ENCODE measurements around the gene POLR3G.

The POLR3G gene

DNA sequence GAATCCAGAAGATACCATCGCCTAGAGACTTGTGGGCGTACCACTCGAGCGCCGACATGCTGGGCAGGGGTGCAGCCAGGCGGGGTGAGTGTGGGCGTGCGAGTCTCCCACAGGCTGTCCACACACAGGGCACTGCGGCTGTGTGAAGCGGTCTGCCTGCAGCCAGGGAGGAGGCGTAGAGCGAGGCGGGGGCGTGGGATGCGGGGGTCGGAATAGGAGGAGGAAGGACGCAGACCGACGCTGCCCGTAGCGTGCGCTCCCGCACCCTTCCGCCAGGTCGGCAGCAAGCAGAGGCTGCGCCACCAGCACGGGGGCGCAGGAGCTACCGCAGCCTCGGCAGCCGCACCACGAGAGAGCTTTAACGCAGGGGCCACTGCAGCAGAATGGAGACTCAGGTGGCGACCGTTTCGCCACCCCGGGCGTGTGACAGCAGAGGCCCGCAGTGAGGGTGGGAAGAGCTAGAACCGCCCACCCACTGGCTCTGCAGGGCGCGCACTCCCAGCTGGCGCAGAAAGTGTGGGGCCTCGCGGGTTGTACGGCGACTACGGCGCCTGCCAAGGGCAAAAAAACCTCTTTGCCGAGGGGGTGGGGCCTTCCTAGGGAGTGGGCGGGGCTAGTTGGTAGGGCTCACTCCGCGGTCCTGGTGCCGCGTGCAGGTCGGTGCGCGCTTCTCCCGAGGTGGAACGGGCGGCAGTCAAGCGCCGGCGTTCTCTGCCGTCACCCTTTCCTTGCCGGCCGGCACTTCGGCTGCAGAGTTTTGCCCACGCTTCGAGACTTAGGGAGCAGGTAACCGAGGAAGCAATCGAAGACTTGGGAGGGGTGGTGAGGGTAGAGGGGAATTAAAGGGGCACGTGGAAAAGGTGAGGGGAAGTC, at the start of gene POLR3G, which contains the start of gene MBLAC2:
TSS of gene POLR3G (plus strand) at position 630 of the 873 bp plus-strand sequence. CDS start 10,704 bp downstream, outside the sequence.
TSS of gene MBLAC2 (minus strand) at position 537 of the 873 bp plus-strand sequence. CDS start at position 58, 479 bp downstream.
- DNase-seq: peak; percentile 96 to 97

- DNase-seq: peak; percentile 43 to 58
Measured at GRCh38 chr5:90434116-90434714, 40.4 kb upstream of the POLR3G start.

- DNase-seq: no peak
Measured at GRCh38 chr5:90437663-90438062, 37.0 kb upstream of the POLR3G start.

DNA sequence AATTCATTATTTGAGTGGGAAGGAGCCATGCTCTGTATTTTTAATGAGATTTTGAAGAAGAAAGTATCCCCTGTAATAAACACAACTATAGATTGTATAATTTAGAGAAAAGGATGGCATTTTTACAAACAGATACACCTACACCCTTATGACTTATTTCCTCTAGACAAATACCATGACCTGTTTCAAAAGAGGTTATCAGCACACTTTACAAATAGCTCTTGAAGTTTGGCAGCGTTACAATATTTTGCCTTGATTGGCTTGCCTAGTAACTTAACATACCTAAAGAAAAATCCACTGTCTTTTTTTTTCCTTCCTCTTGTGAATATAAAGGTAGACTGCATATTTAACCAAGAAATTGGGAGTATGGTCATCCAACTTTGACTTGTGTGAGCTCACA, 36.6 kb upstream of the POLR3G start:
- no peak for DNase-seq

DNA sequence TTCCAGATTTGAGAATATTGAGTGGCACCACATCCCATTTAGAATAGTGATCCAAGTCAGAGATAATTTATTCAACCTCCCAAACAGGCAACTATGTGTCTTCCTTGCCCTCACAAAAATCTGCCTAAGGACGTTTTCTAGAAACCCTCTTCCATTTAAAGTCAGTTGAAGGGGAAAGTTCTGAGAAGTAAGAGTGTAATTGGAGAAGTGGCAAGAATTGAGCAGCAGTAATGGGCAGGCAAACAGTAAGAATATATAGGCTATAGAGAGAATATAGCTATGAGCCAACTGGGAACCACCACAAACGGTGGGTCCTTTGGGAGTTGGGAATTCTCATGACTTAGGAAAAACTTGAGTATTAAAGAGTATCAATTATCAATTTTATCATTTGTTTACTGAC, 34.0 kb upstream of the POLR3G start:
- DNase-seq: no peak

DNA sequence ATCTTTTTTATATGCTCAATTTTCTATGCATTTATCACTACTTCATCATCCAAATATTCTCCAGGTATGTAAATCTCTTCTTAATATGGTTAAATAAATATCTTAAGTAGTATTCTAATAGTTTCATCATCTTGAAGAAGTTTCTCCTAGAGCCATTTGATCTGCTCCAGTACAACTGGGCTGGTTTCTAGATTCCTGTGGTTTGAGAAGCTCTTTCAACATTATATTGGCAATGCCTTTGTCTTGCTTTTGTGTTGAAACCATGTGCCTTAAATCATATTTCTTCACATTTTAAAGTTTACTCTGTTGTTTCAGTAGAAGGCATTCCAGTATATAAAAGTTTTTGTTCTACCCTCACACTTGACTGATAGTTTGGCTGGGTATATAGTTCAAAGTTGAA, 27.7 kb upstream of the POLR3G start:
- DNase-seq: no peak

DNA sequence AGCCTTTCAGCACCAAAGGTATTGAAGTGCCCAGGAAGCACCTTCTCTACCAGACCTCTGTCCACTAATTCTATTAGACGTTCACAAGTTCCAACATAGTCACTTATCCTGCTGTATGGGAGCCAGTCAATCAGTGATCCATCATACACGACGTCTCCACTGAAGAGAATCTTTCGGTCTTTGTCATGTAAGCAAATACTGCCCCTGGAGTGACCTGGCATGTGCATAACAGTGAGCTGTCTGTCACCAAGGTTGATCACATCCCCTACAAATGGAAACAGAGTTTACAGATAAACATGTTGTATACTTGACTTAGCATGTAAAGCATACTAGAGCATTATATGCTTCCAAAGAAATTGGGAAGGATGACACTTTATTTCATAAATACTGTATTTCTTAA, 13.4 kb upstream of the POLR3G start:
- no peak for DNase-seq

GRCh38 chr5:90472783-90473395, 1.8 kb upstream of the POLR3G start:
- no peak for DNase-seq

GRCh38 chr5:90473396-90474234, 1.0 kb upstream of the POLR3G start:
- peak; percentile 19 to 47 for DNase-seq

- DNase-seq: no peak
Measured at GRCh38 chr5:90475436-90475980, 844 bp downstream of the POLR3G start.

DNA sequence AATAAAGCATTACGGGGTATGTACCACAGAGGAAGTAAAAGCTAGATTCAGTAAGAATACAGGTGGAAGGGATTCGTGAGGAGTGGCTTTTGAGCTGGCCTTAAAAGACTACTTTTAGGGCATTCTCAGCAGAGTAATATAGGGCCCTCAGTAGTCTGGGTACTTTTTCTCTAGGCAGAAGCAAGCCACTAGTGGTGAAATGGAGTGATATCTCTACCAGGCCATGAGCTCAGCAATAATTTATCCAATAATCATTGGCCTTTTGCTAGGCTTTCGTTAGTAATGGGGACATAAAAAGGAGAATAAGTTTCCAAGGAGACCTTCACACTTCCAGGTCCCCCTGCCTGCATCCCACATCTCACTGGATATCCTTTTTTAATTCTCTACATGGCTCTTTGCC, 1.7 kb downstream of the POLR3G start:
- no peak for DNase-seq

DNA sequence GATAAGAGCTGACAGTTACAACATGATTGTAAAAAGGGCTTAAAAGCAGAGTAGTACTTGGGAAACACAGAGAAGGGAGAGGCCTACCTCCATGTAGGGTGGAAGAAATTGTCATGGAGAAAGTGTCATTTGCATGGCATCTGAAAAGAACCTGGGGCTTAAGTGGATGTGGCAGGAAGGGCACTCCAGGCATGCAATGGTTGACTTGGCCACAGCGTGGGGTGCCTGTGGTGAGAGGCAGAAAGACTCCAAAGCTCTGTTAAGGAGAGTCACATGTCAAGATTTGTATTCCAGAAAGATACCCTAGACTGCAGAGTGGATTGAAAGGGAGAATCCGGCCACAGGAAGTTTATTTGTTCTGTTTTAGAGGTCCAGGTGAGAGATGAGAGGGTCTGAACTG, 2.4 kb downstream of the POLR3G start:
- DNase-seq: no peak

DNA sequence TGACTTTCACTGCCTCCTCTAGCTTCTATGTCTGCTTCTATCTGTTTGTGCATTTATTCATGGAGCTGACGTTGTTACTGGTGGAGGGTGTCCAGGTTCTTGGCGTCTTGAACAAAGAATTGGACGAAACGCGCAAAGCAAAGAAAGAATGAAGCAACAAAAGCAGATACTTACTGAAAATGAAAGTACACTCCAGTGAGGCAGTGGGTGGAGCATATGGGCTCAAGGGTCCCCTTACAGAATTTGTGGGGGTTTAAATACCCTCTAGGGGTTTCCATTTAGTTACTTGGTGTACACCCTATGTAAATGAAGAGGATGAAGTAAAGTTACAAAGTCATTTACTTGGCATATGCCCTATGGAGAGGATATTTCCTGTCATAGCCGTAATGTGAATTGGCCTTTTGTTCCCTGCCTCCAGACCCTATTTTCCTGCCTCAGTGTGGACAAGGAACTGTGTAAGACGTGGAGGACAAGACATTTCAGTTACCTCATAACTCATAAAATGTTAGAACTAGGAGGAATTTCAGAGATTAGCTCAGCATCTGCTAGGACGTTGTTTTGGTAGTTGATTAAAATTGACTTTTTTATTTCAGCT, 3.1 kb downstream of the POLR3G start:
- DNase-seq: no peak

DNA sequence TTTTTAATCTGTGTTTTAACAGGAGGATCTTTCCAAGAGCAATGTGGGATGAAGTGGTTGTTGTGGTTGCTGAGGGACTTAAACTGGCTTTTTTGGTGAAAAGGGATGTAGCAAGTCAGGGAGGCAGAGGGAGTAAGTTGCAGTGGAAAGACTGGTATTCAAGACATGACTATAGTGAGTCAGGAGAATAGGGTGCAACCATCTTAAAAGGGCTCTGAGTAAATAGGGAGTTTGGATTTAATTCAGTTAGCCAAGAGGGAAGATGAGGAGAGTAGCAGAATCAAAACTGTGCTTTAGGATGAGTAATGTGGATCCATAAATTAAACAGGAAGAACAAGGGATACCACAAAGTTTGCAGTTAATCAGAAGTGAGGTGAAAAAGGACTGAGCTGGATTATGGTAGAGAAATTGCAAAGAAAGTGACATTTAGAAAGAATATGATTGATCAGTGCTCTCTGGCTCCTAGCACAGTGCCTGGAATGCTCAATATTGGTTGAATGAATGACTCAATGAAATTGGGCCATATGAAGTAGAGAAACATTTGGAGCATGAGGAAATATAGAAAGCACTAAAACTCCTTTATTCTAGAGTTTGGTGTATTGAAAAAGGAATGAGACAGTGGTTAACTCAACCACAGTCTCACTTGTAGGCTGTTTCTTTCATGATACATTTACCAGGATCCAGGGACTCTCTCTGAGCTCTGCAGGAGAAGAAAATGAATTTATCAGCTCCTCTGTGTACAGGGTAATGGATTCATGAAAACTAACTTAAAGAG, 5.1 kb downstream of the POLR3G start:
- DNase-seq: no peak

DNA sequence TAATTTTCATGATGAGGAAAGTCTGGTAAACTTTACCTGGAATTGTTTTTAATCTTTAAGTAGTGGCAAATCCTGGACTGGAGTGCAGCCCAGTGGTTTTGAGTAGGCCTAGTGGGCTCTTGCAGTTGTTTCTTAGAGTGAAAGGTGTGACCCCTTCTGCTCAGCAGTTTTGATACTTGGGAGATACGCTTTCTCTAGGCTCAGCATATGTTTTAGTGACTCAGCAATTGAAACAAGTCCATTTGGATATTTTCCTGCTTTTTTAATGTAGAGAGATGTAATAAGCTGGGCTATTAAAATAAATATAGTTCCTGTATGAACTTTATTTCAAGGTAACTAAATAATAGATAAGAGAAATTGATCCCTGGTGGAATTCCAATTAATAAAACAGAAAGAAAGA, 6.0 kb downstream of the POLR3G start:
- no peak for DNase-seq

DNA sequence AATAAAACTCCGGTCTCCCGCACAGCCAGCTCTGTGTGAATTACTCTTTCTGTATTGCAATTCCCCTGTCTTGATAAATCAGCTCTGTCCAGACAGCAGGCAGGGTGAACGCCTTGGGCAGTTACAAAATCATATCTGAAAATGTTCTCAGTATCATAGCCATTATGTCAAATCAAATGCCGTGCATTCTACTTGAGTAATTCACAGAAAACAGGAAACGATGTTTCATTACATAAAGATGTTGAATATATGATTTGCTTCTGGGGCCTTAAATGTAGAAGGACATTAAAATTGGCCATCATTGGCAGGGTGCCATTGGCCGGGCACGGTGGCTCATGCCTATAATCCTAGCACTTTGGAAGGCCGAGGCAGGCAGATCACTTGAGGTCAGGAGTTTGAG, 8.5 kb downstream of the POLR3G start:
- DNase-seq: no peak

DNA sequence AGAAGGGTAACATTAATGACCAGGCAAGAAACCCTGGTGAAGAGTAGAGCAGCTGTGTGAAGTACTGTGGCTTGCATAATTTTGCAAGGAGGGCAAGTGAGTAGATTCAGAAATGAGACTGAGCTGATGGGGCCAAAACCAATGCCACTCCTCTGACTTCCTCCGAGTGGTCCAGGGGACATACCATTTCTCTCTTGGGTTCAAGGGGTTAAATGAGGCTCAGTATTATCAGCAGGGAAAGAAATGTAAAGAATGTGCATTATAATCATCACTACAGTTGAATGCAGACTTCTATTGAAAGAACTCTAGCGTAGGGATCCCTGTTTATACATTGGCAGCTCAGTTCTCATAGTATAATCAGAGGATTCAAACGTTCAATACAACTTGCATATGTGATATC, 9.9 kb downstream of the POLR3G start:
- DNase-seq: no peak

- DNase-seq: no peak
Measured at GRCh38 chr5:90488791-90489190, 14.1 kb downstream of the POLR3G start.

DNA sequence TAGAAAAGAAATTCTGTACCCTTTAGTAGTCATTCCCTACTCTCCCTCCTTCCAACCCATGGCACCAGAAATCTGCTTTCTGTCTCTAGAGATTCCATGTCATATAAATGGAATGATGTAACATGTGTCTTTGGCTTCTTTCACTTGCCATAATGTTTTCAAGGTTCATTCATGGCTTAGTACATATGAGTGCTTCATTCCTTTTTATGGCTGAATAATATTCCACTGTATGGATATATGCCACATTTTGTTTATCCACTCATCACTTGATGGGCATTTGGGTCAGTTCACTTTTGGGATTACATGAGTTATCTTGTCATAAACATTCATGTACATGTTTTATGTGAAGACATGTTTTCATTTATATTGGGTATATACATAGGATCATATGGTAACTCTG, 19.4 kb downstream of the POLR3G start:
- DNase-seq: no peak

DNA sequence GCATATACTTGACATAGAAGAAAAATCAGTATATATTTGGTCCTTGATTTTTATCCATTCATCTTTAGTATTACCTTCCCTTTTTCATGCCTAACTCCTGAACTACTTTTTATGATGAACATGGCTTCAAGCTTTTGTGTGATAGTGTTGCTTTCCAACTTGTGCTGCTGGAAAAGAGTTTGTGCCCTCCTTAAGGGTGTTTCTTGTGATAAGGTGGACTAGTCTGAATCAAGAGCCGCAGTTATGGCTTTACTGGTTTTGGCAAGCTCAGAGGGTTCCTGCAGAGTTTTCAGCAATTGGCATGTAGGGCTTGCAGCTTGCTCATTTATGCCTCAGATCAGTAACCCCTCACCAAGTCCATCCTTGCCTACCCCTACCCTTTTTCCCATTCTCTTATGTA, 20.5 kb downstream of the POLR3G start:
- DNase-seq: no peak

DNA sequence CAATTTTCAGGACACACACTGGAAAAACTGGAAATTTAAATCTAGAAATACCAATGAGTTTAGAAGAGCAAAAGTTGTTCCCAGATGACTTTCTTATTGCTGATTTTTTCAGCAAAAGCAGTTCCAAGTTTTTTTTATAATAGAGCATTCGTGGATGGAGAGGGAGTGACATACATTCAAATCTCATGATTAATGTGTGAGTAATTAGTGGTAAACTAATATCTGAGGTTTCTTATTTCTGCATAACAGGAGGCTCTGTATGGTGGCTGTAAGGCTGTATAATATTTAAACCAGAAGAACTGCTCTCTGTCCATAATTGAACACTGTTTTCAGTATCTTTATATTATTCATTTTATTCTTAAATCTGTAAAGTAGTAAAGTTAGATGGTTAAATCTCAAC, 28.9 kb downstream of the POLR3G start:
- DNase-seq: no peak

Data from activated CD4-positive, alpha-beta T cell treated with anti-CD3 and anti-CD28 coated beads, Interleukin-2, amount 50 U/mL, for 48 hours (primary cell).